Measurements from ENCODE around the gene COL17A1.

DNA sequence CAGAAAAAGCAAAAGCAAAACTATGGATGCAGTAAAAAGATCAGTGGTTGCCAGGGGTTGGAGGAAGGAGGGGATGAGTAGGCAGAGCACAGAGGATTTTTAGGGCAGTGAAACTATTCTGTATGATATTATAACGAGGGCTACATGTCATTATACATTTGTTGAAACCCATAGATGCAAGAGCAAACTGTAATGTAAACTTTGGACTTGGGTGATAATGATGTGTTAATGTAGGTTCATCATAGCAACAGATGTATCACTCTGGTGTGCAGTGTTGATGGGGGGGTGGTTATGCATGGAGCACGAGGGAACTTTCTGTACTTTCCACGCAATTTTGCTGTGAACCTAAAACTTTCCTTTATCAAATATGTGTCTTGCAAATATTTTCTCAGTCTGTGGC, 95.6 kb downstream of the COL17A1 start:
- TF ChIP-seq, protein P1, sequence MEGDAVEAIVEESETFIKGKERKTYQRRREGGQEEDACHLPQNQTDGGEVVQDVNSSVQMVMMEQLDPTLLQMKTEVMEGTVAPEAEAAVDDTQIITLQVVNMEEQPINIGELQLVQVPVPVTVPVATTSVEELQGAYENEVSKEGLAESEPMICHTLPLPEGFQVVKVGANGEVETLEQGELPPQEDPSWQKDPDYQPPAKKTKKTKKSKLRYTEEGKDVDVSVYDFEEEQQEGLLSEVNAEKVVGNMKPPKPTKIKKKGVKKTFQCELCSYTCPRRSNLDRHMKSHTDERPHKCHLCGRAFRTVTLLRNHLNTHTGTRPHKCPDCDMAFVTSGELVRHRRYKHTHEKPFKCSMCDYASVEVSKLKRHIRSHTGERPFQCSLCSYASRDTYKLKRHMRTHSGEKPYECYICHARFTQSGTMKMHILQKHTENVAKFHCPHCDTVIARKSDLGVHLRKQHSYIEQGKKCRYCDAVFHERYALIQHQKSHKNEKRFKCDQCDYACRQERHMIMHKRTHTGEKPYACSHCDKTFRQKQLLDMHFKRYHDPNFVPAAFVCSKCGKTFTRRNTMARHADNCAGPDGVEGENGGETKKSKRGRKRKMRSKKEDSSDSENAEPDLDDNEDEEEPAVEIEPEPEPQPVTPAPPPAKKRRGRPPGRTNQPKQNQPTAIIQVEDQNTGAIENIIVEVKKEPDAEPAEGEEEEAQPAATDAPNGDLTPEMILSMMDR (IDR thresholded peaks at IDR 0.05): no peak
- TF ChIP-seq POLR2A (IDR thresholded peaks at IDR 0.05; ENCODE audit: low read depth): no peak
- TF ChIP-seq EP300 (IDR thresholded peaks at IDR 0.05): no peak
- no peak for TF ChIP-seq POLR2AphosphoS5 (IDR thresholded peaks at IDR 0.05)

Measured in esophagus muscularis mucosa (tissue), 4 donors.